ENCODE results near the gene TMEM187. TPM values are rescaled to one million over a fixed set of nuclear protein-coding genes. Genes with fewer than 3 reads are reported as not detected.

The TMEM187 gene
- total RNA-seq, 1 donor from 2014 or later = 14.4 TPM

DNA sequence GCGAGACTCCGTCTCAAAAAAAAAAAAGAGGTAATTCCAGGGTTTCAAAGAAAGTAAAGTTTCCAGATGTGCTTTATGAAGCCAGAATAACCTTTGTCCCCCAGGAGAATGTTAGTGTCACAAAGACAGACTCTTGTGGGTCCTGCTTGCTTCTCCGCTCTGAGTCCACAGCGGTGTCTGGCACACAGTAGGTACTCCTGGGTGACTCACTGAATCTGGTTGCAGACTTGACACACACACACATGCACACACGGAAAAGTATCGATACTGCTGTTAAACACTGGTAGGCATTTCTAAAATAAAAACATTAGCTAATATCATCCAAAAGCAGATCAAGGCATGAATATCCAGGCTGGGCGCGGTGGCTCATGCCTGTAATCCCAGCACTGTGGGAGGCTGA is 22.9 kb downstream of the TMEM187 start:
- H3K27me3 Mint-ChIP-seq = no peaks in the 10 kb centered on the region
- no peak for DNase-seq (ENCODE audit: extremely low spot score, unreplicated experiment)
- no peaks in the 10 kb centered on the region for H3K9me3 Mint-ChIP-seq
- H3K27ac Mint-ChIP-seq = no peak overlapping the region
- TF ChIP-seq, protein P1, sequence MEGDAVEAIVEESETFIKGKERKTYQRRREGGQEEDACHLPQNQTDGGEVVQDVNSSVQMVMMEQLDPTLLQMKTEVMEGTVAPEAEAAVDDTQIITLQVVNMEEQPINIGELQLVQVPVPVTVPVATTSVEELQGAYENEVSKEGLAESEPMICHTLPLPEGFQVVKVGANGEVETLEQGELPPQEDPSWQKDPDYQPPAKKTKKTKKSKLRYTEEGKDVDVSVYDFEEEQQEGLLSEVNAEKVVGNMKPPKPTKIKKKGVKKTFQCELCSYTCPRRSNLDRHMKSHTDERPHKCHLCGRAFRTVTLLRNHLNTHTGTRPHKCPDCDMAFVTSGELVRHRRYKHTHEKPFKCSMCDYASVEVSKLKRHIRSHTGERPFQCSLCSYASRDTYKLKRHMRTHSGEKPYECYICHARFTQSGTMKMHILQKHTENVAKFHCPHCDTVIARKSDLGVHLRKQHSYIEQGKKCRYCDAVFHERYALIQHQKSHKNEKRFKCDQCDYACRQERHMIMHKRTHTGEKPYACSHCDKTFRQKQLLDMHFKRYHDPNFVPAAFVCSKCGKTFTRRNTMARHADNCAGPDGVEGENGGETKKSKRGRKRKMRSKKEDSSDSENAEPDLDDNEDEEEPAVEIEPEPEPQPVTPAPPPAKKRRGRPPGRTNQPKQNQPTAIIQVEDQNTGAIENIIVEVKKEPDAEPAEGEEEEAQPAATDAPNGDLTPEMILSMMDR (conservative IDR thresholded peaks at IDR 0.05) = no peak
- H3K4me1 Mint-ChIP-seq (ENCODE audit: unreplicated experiment) = no peaks in the 10 kb centered on the region
- H3K36me3 Mint-ChIP-seq = no peaks in the 10 kb centered on the region
- no peak overlapping the region for H3K4me3 Mint-ChIP-seq

DNA sequence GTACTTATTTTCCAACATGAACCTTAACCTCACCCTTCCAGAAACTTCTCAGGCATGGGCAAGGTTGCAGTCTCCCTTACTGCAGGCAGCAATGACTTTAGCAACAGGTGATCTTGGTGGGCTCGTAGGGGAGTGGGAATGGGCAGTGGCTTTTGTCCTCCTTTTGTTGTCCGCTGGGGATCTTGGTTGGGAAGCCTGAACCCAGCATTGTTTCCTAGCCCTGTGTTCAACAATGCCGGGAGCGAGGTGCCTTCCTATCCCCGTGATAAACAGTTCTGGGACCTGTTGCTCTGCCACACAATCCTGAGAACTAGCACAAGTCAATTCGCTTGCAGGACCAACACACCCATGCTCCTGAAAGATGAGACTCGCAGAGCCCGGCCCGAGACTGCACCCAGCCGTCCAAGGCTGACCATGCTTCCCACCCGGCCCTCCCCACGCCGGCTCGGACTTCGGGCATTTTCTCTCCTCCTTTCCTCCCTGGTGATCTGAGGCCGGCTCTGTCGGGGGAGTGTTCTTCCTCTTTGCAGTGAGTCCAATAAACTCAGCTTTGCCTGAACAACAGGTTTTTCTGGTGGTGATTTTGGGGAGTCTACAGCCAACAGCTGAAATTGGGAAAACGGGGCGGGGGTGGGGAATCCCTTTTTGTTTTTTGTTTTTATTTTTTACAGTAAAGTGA is 26.9 kb downstream of the TMEM187 start:
- H3K9me3 Mint-ChIP-seq = no peaks in the 10 kb centered on the region

DNA sequence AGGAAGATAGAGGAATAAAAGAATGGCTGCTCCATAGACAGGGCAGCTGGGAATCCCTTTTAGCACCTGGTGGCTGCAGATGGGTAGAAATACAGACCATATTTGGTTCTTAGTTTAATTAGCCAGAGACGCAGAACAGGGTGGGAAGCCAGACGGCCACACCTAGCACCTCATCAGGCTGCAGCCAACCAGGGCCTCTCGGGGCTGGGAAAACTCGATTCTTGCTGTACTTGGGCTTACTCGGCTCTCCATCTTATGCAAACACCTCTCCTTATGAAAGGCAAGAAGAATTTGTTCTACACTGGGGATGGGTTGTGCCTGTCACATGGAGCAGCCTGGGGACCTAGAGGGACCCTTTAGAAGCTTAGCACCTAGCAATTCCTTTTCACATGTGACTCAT is 27.5 kb downstream of the TMEM187 start:
- TF ChIP-seq, protein P1 (conservative IDR thresholded peaks at IDR 0.05) = no peak
- no peak for DNase-seq (ENCODE audit: extremely low spot score, unreplicated experiment)
- Mint-ChIP-seq H3K27ac (peak overlapping the region; percentile 75), H3K27me3 (no peaks in the 10 kb centered on the region), H3K9me3 (no peaks in the 10 kb centered on the region), H3K36me3 (peaks cover 3% of the 10 kb centered on the region), H3K4me3 (no peak overlapping the region), H3K4me1 (ENCODE audit: unreplicated experiment) (peaks cover 10% of the 10 kb centered on the region)

More for the DNA sequence above, 26.9 kb downstream of the TMEM187 start:
- Mint-ChIP-seq H3K27me3 (no peaks in the 10 kb centered on the region), H3K27ac (peak overlapping the region; percentile 75), H3K4me3 (no peak overlapping the region), H3K36me3 (peaks cover 3% of the 10 kb centered on the region), H3K4me1 (ENCODE audit: unreplicated experiment) (peaks cover 10% of the 10 kb centered on the region)
- TF ChIP-seq, protein P1 (conservative IDR thresholded peaks at IDR 0.05) = no peak
- DNase-seq (ENCODE audit: extremely low spot score, unreplicated experiment) = no peak

DNA sequence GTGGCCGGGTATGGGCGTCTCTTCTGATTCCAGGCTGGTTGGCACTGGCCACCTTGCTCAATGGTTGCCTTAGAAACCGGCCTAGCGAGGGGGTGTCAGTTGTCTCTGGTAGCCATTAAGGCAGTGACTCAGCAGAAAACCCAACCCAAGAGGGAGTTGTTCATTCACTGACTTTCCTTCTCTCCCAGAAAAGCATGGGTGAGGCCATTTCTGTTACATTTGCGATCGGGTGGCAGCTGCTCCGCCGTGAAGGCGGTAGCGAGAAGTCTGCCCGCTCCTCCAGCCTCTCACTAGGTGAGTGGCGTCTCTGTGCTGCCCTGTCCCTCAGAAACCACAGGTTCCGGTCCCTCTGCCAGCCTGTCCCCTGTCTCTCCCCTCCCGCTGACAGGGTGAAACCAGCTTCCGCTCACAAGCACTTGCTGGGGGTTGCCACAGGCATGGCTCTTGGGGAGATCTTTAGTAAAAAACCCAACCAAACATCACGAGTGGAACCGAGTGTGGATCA is 29.7 kb downstream of the TMEM187 start:
- no peaks in the 10 kb centered on the region for H3K9me3 Mint-ChIP-seq
- H3K27ac Mint-ChIP-seq = peak overlapping the region; percentile 58
- peaks cover 10% of the 10 kb centered on the region for H3K4me1 Mint-ChIP-seq (ENCODE audit: unreplicated experiment)

DNA sequence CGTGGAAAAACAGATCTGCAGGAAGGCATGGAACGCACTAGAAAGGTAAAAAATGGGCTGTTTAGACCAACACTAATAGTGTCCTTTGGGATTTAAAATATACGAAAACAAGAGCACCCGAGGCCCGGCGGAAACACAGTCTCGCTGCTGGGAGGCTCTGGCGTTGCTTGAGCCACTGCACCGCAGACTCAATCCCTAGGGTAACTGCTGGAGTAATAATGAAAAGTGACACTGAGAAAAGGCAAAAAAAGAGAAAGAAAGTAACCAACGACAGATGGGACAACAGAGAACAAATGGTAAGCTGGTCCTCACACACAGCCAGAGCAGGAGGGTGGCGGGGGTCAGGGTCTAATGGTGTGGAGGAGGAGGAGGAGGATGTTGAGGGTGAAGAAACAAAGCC is 31.8 kb downstream of the TMEM187 start:
- H3K27me3 Mint-ChIP-seq = no peaks in the 10 kb centered on the region
- DNase-seq (ENCODE audit: extremely low spot score, unreplicated experiment) = no peak
- H3K27ac Mint-ChIP-seq = peak overlapping the region; percentile 0
- H3K9me3 Mint-ChIP-seq = no peaks in the 10 kb centered on the region
- peaks cover 8% of the 10 kb centered on the region for H3K36me3 Mint-ChIP-seq
- TF ChIP-seq, protein P1 (conservative IDR thresholded peaks at IDR 0.05) = no peak
- H3K4me1 Mint-ChIP-seq (ENCODE audit: unreplicated experiment) = peaks cover 10% of the 10 kb centered on the region
- no peak overlapping the region for H3K4me3 Mint-ChIP-seq

More for the DNA sequence above, 29.7 kb downstream of the TMEM187 start:
- TF ChIP-seq, protein P1 (conservative IDR thresholded peaks at IDR 0.05) = no peak
- H3K4me3 Mint-ChIP-seq = no peak overlapping the region
- no peak for DNase-seq (ENCODE audit: extremely low spot score, unreplicated experiment)
- no peaks in the 10 kb centered on the region for H3K27me3 Mint-ChIP-seq
- H3K36me3 Mint-ChIP-seq = peaks cover 3% of the 10 kb centered on the region
